Measurements from ENCODE around the gene GALNT6.

GALNT6 gene

DNA sequence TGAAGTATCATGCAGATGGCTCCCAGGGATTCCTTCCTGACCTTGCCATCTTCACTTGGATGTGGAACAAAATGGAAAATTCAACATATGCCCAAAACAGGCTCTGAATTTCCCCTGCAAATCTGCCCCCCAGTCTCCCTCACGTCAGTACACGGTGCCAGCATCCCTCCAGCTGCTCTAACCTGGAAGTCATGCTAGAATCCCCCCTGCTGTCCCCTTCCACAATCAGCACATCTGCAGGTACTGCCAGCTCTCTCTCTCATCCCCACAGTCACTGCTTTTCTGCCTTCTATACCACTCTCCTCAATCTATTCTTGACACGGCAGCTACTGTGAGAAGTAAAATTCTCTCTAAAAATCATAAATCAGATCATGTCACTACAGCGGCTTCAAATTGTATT is 21.6 kb downstream of the GALNT6 start:
- H3K4me3 ChIP-seq (ENCODE audit: control insufficient read depth, low read depth, low read length) = no peak overlapping the region
- no peak for TF ChIP-seq CTCF (IDR thresholded peaks at IDR 0.05; ENCODE audit: control insufficient read depth, insufficient read depth, low read depth, low read length, missing control alignments)
- no peak for DNase-seq (ENCODE audit: low read depth)

- H3K4me3 ChIP-seq (ENCODE audit: control insufficient read depth, low read depth, low read length) = no peak overlapping the region
- no peak for TF ChIP-seq CTCF (IDR thresholded peaks at IDR 0.05; ENCODE audit: control insufficient read depth, insufficient read depth, low read depth, low read length, missing control alignments)
- DNase-seq (ENCODE audit: low read depth) = no peak
These were observed 22.3 kb downstream of the GALNT6 start for GRCh38 chr12:51368640-51369517.

GRCh38 chr12:51365276-51365675 is 25.9 kb downstream of the GALNT6 start:
- H3K4me3 ChIP-seq (ENCODE audit: control insufficient read depth, low read depth, low read length) = no peak overlapping the region
- DNase-seq (ENCODE audit: low read depth) = no peak
- TF ChIP-seq CTCF (IDR thresholded peaks at IDR 0.05; ENCODE audit: control insufficient read depth, insufficient read depth, low read depth, low read length, missing control alignments) = no peak

DNA sequence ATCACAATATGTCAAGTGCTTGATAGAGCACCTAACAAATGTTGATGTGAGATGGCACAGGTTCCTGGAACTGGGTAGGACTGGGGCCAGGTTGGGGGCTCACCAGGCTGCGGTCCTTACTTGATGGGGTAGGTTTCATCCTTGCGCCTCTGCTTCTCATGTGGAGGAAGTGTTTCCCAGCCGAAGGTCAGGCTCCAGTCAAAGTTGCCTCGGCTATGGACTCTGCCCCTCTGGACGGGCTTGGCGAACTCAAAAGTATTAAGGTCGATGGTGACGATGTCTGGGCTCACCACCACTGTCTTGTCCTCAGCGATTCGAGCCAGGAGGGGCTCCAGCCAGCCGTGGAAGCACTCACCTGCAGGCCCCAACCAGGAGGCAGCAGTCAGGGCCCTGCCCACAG is 27.2 kb downstream of the GALNT6 start:
- no peak overlapping the region for H3K4me3 ChIP-seq (ENCODE audit: control insufficient read depth, low read depth, low read length)
- no peak for TF ChIP-seq CTCF (IDR thresholded peaks at IDR 0.05; ENCODE audit: control insufficient read depth, insufficient read depth, low read depth, low read length, missing control alignments)

GRCh38 chr12:51362747-51363342 is 28.4 kb downstream of the GALNT6 start:
- DNase-seq (ENCODE audit: low read depth) = no peak
- H3K4me3 ChIP-seq (ENCODE audit: control insufficient read depth, low read depth, low read length) = no peak overlapping the region
- TF ChIP-seq CTCF (IDR thresholded peaks at IDR 0.05; ENCODE audit: control insufficient read depth, insufficient read depth, low read depth, low read length, missing control alignments) = no peak

More for the DNA sequence above, 27.2 kb downstream of the GALNT6 start:
- DNase-seq (ENCODE audit: low read depth) = no peak

GRCh38 chr12:51362307-51362706 is 28.9 kb downstream of the GALNT6 start:
- no peak overlapping the region for H3K4me3 ChIP-seq (ENCODE audit: control insufficient read depth, low read depth, low read length)
- no peak for DNase-seq (ENCODE audit: low read depth)
- no peak for TF ChIP-seq CTCF (IDR thresholded peaks at IDR 0.05; ENCODE audit: control insufficient read depth, insufficient read depth, low read depth, low read length, missing control alignments)

Data from AG09309 (cell line).